GM18502 (cell line): ENCODE results near the gene NDST1.
"Not testable (repeated sequence)": the region's sequence is repeated elsewhere in the genome, so short reads cannot be mapped to it uniquely, and the experiment has no call there.

Experiments
- ATAC-seq: cut with Tn5 transposase; IDR thresholded peaks from one replicate; pipeline ENCODE4 v1.9.1; 2021; ENCODE audit warnings: mild to moderate bottlenecking; ENCODE audit not compliant: unreplicated experiment, poor library complexity

Gene NDST1

DNA sequence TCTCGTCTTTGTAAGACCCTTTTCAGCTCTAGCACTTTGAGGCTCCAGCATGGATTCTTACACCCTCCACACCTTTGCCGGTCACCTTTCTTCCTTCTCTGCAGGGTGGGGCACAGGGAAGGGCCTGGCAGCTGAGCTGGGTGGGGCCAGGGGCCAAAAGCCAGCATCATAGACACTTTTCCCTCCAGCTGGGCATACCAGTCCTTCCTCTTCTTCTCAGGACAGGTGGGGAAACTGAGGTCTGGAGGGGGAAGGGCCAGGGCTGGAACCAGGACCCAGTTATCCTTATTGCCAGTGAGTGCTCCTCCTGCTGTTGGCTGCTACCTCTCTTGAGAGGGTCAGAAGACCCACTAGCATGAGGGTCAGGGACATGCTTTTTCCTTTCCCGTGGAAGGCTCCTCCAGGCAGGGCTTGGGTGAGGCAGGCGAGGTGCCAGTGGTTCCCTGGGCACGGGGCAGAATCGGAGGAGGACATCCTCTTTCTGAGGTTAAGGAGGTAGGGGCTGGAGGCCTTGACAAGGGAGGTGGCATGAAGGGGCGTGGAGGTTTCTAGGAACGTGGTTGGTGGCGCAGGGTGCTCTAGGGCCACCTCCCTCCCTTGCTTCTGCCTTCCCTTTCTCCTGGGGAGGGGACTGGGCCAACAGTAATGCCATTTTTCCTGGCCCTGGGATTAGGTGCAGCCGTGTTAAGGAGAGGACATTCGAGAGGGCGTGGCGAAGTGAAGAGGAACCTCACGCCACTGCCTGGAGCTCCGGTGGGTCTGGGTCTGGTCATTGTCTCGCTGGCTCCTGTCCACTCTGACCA, at the start of gene NDST1:
Gene NDST1, plus strand, starts transcription at position 658 of the 803 bp plus-strand sequence. CDS start 13,124 bp downstream, outside the sequence.
- ATAC-seq, result no peak

DNA sequence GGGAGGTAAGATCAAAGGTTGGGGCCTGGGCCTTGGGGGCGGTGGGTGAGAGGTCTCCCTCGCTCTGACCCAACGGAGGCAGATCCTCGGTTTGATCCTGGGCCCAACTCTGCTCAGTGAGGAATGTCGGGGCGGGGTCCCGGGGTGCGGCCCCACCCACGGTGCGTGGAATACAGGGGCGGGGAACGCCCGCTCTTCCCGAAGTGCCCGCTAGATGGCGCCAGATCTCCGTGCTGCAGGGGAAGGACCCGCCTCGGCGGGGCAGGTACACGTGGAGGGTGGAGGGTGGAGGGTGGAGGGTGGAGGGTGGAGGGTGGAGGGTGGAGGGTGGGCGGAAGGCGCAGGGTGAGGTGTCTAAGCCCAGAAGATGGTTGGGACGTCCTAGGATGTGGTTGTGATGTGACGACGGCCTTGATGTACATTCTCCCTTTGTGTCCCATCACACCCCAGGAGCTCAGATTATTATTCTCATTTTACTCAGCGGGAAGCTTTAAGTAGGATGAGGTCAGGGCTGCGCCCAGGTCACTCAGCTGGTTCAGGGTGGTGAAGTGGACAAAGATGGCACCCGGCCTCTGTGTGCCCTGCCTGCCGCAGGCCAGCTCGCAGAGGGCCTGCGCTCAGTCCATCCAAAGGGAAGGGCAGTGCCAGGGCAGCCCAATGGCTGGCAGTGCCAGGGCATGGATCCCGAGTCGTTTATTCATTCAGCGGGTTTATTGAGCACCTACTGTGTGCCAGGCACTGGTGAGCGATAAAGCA, 49.0 kb upstream of the NDST1 start:
- ATAC-seq, result peak; percentile 78

DNA sequence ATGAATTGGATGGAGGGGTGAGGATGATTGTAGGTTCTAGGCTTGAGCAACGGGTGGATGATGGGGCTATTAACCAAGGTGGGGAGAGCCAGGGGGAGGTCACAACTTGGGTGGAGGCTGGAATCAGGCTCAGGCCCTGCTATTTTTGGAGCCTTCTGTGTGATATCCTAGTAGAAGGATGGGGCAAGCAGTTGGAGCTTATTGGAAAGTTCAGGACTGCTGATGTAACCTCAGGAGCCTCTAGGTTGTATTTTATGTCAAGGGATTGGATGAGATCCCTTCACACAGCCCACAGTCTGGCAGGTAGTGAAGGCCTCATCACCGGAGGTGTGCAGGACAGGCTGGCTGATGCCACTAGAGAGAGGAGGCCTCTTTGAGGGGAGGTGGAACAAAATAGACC, 47.1 kb upstream of the NDST1 start:
- no peak for ATAC-seq

DNA sequence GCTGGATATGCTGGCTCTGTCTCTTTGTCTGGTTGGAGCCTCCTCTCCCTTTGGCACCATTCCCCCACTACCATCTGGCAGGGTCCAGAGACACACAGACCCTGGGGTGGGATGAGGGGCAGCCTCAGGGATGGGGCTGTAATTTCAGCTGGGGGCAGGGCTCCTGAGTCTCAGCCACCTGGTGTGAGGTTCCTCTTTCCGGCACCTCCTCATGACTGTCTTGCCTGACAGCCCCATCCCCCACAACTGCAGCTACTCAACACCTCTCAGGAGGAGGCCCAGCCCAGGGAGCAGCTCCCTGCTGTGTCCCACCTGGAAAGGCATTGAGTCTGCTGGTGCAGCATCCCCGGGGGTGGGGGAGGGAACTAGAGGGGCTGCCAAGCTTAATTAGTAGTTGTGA, 46.7 kb upstream of the NDST1 start:
- ATAC-seq, result peak; percentile 90

DNA sequence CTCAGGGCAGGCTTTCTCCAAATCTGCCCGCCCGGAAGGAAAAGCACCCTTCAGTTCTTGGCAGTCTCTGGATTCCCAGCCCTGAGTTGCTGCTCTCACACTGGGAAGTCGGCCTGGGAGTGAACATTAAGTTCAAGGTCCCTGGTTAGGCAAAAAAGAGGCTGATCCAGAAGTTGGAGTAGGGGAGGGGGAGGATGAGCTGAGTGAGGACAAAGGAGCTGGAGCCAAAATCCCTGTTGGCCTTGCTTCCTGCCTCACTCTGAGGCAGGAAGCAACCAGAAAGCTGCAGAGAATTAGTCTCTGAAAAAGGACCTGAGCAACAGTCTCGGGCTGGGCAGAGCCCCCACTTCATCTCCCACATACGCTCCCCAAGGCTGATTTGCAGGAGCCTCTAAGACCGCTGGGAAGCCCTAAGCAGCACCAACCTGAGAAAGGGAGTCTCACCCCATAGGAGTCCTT, 43.3 kb upstream of the NDST1 start:
- ATAC-seq, result no peak

DNA sequence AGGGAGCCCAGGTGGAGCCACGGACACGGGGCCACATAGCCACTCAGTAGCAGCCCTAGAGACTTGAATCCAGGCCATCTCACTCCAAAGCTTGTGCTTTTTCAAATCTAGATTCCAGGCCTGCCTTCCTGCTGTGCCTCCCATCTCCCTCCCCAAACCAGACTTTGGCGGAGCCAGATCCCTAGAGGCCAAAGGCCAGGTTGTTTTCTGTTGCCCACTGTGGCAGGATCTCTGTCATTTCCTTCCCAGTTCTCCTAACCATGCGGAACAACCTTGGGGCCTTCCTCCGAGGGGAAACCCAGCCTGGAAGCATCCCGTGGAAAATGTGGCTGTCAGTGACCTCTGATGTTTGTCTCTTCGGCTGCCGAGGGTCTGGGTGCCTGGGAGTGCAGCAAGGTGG, 42.0 kb upstream of the NDST1 start:
- no peak for ATAC-seq

DNA sequence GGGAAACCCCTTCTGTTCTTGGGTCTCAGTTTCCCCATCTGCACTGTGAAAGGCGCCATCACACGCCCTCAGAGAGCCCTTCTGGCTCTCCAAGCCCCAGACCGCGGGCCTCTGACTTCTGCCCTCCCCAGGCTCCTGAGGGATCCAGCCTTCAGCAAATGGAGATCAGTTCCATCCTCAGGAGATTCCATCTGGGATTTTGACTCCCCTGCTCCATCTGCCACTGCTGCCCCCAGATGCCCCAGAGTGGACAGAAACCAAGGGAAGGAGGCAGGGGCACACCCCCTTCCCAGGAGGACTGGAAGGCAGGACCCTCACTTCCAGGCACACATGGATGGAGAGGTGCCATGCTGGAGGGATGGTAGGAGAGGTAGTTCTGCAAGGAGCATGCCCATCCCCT, 39.7 kb upstream of the NDST1 start:
- no peak for ATAC-seq

DNA sequence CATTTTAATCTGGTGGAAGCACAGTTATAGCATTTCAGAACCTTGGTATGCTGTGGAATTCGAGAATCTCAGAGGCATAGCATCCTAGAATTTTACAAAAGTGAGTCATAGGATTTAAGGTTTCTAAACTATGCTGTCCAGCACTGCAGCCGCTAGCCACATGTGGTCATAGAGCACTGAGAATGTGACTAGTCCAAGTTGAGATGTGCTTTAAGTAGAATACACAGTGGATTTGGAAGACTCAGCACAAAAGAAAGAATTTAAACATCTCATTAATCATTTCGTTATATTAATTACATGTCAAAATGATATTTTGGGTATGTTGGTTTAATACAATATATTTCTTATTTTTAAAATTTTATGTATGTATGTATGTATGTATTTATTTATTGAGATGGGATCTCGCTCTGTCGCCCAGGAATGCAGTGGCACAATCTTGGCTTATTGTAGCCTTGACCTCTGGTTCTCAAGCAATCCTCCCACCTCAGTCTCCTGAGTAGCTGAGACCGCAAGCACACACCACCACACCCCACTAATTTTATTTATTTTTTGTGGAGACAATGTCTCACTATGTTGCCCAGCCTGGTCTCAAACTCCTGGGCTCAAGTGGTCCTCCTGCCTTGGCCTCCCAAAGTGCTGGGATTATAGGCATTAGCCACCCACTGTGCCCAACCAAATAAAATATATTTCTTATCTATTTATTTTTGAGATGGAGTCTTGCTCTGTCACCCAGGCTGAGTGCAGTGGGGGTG, 38.0 kb upstream of the NDST1 start:
- ATAC-seq, result no peak

DNA sequence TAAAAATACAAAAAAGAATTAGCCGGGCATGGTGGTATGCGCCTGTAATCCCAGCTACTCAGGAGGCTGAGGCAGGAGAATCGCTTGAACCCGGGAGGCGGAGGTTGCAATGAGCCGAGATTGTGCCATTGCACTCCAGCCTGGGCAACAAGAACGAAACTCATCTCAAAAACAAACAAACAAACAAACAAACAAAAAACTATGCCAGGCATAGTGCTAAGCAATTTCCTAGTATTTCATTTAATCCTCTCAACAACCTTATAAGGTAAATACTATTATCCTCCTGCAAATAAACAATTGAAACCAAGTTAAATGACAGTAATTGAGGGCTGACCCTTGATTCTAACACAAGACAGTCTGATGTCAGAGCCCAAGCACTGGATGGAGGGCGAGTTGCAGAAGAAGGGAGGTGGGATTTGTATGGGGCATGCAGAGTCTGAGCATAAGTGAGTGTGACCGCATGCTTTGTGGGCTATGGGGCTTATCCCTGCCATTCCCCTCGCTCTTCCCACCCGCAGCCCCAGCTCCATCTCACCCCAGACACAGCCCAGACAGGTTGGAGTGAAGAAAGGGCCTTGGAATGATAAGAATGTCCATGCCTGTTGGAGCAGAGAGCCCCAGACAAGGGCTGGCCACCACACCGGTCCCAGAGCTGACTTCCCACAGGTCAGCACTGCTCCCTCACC, 34.1 kb upstream of the NDST1 start:
- ATAC-seq, result no peak

DNA sequence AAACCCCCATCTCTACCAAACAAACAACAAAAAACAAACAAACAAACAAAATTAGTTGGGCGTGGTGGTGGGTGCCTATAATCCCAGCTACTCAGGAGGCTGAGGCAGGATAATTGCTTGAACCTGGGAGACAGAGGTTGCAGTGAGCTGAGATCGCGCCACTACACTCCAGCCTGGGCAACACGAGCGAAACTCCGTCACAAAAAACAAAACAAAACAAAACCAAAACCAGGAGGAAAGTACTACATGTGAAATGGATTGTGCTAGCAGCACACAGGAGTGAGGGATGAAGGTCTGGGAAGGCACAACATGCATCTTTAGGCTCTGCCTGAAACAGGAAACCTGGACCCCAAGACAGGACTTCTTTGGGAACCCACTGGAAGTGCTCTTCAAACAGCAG, 31.4 kb upstream of the NDST1 start:
- not testable (repeated sequence) for ATAC-seq

DNA sequence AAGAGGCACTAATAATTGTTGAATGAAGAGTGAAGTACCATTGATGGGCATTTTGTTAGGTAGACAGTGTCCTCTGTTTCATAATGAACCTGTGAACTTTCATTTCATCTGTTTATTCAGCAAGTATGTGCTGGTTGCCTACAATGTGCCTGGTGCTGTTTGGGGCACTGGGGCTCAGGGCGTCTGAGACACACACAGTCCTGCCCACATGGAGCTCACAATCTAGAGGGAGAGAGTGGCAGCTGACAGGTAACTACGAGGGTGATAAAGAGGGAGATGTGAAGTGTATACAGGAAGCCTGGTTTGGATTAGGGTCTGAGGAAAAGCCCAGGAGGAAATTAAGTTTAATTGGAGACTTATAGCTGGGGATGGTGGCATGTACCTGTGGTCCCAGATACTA, 28.5 kb upstream of the NDST1 start:
- ATAC-seq, result no peak

DNA sequence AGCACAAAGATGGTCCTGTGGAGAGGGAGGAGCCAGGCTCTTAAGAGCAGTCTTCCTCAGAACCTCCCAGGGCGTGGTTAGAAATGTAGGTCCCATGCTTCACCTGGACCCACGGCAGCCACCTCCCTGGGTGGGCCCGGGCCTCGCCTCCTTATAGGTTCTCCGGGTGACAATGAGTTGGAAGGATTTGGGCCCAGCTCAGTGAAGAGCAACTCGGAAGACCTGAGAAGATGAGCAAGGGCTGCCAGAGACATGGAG, 26.3 kb upstream of the NDST1 start:
- no peak for ATAC-seq

DNA sequence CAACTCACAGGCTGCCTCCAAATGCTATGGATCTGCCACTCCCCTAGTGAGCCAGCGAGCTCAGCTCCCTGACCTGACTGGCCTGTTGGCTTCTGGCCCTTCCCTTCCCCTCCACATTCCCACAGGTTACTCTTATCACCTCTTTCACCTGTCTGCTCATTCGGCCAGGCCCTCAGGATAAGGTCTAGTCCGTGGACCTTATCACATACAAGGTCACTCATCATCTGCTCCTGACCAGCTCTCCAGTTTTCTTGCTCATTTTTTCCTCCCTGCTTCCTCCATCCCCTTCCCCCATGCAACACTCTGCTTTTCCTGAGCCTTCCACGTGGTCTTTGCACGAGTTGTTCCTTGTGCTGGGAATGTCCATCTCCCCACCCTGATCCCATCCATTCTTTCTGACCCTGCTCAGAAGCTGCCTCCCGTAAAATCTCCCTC, 25.9 kb upstream of the NDST1 start:
- no peak for ATAC-seq

DNA sequence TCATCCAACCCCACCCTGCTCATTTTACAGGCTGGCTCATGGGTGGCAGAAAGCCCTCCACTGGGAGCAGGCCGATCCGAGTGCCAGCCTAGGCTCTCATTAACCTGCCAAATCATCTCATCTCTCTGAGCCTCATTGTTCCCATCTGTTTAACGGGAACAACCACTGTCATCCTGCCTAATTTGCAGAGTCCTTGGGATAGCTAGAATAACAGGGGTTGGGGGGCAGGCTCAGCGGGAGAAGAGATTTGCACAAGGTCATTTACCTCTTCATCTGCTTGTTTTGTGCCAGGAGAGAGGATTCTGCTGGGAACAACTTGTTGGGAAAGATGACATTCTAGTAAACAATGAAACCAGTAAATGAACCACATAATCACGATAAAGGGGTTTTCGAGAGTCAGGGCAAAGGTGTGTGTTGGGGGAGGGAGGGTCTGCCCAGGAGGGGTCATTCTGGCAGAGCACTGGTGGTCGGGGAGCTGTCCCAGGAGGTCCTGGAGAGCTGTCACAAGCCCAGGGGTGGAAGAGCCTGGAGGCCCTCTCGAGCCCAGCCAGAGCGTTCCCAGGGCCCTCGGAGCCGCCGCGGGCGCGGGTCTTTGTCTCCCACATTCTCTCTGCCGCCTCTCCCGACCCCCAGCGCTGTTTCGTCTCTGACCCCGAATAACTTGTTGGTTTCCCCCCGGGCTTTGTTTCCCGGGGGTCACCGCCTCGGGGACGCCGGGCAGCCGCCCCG, 22.8 kb upstream of the NDST1 start:
- no peak for ATAC-seq

DNA sequence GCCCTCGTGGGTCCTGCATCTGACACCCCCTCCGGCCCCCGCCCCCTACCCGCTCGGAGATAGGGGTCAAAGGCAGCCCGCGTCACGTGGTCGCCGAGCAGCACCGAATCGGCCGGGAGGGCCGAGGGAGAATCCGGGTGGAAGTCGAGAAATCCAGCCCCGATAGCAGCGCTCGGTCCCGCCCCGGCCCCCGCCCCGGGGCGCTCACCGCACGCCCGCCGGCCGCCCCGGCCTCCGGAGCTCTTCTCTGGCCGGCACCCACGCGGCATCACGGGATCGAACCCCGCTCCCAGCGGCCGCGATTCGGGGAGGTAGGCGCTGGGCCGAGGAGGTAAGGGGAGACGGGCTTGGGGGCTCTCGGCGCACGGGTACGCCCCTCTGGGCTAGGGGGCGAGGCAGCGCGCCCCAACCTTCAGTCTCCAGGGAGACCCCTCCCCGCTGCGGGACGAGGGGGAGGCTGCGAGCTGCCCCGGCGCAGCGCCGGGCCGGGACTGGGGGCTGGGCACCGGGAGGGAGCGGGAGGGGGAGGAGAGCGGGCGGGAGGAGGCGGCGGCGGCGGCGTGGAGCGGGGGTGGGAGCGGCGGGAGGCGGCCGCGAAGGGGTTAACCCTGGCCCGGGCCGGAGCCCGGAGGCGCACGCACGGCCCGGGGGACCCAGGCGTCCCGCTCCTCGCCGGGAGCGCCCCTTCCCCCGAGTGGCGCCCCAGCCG, 22.1 kb upstream of the NDST1 start:
- ATAC-seq, result no peak

DNA sequence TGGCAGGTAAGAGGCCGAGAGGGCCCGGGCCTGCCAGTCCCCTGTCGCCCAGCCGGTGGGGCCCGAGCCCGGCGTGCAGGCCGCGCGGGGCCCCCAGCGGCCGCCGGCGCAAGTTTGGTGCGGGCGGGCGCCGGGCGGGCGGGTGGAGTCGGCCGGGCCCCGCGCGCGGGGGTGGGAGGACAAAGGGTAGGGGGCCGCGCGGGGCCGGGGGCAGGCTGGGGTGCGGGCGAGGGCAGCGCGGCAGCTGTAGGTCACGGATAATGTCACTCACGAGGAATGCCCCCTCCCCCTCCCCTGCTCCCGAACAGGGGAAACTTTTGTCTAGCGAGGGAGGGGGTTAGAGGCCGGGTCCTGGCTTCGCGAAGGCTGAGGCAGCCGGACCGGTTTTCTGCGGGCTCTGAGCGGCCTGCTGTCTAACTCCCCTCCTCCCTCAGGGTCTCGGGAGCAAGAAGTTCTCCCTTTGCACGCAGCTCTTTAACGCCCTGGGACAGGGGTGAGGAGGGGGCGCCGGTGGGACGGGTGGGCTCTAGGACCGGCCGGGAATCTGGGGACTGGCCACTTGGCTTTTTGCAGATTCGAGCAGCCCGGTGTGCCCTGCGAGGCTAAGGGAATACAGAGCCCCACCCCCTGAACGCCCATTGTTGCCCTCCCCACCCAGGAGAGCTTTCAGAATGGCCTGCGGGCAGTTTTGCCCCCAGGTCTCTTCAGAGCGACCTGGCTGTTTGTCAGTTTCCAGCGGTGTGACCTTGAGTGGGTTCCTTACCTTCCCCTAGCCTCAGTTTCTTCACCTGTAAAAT, 21.3 kb upstream of the NDST1 start:
- no peak for ATAC-seq

DNA sequence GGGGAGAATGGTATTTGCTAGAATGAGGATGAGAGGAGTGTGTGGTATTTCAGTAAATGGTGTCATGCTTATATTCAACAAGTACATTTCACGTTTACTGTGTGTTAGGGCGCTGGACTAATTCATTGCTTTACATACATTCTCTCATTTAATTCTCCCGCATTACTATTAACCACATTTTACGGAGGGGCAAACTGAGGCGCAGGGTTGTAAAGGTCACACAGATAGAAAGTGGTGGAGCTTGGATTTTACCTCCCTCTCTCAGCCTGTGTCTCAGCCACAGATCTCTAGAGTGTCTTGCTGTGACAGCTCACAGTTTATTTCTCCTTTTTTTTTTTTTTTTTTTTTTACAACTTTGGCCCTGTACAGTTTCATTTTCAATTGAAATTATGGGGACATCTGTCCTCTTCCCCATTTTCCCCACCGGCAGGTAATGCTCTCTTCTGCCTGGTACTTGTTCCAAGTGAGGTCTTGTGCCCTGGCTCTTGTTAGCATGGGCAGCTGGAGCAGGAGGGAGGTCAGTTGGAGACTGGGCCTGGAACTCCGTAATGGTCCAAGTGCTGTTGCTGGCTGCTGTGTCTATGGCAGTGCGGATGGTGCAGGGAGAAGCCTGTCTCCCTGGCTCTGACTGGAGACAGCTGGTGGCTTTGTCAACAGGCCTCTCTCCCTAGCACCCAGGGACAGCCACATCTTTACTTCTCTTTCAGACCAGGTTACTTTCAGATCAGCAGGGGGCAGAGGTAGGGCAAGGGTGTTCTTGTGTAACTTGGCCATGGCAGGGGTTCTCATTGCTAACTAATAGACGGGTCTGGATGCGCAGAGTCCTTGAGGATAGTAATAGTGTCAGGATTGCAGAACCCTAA, 20.5 kb upstream of the NDST1 start:
- ATAC-seq, result no peak
